Spleen (tissue), 7 donors: ENCODE data around the gene PITPNC1.

Experiments used
- POLR2A ChIP-seq, 3 donors: fragments of 450-650 bp; IDR thresholded peaks; one replicate each; pipeline ENCODE4 v1.5.1; 2017; ENCODE audit warnings: antibody characterized with exemption in 3 of 3, mild to moderate bottlenecking in 1 of 3
- POLR2AphosphoS5 ChIP-seq, 3 donors: sonication (generic); formaldehyde crosslinking; IDR thresholded peaks; one replicate each; pipeline ENCODE4 v1.5.1; 2017; ENCODE audit warnings: antibody characterized with exemption in 3 of 3
- TF ChIP-seq, protein P1 (sequence below), 11 experiments: fragments of 200-600 bp in 7 of 11; fragments of 450-650 bp in 4 of 11; sonication (generic) in 4 of 11; IDR thresholded peaks in 8 of 11; conservative IDR thresholded peaks in 3 of 11; 1 replicate in 7 of 11; 2 replicates in 4 of 11; pipeline versions ENCODE4 v1.4.0 to v1.8.0; 2016 to 2021; ENCODE audit warnings: antibody characterized with exemption in 11 of 11, inconsistent platforms in 4 of 11, mild to moderate bottlenecking in 1 of 11
- donor health status: DM: no; HTN: no; CAD: no; lungs with moderate emphysema.
- donor health status: DM: no; HTN: no; CAD: no.
- donor health status: DM: no; HTN: no; CAD: no.

DNA sequence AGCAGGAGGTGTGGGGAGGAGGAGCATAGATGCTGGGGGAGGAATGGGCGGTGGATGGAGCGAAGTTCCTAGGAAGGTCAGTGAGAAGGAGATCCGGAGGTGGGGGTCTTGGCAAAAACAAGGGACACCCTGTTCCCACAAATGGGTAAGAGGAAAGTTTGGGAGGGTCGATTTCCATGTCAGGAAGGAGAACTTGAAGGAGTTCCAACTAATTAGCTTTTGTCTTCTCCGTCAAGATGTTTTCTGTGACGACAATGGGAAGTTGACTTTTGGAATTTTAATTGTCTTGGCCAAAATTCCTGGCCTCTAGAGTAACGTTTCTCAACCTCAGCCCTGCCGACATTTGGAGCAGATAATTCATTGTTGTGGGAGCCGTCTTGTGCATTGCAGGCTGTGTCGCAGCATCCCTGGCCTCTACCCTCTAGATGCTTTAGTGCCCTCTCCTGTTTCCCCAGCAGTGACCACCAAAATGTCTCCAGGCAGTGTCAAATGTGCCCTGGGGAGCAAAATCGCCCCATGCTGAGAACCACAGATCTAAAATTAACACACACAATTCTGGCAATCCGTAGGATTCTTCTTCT lies 97.1 kb downstream of the PITPNC1 start:
- TF ChIP-seq, protein P1, sequence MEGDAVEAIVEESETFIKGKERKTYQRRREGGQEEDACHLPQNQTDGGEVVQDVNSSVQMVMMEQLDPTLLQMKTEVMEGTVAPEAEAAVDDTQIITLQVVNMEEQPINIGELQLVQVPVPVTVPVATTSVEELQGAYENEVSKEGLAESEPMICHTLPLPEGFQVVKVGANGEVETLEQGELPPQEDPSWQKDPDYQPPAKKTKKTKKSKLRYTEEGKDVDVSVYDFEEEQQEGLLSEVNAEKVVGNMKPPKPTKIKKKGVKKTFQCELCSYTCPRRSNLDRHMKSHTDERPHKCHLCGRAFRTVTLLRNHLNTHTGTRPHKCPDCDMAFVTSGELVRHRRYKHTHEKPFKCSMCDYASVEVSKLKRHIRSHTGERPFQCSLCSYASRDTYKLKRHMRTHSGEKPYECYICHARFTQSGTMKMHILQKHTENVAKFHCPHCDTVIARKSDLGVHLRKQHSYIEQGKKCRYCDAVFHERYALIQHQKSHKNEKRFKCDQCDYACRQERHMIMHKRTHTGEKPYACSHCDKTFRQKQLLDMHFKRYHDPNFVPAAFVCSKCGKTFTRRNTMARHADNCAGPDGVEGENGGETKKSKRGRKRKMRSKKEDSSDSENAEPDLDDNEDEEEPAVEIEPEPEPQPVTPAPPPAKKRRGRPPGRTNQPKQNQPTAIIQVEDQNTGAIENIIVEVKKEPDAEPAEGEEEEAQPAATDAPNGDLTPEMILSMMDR (IDR thresholded peaks at IDR 0.05 in 8 of 11, conservative IDR thresholded peaks at IDR 0.05 in 3 of 11): no peak
- TF ChIP-seq POLR2AphosphoS5 (IDR thresholded peaks at IDR 0.05) (peak in 1 of 3 donors; percentile 6), POLR2A (IDR thresholded peaks at IDR 0.05) (no peak)
